ENCODE data around the gene GNAI2.

Gene GNAI2

GRCh38 chr3:50235716-50236483 is at the start of gene GNAI2:
GNAI2 (plus strand) TSS chr3:50236204; CDS start chr3:50236336, 132 bp downstream.
- DNase-seq = peak; percentile 96

GRCh38 chr3:50187750-50188149 is 48.3 kb upstream of the GNAI2 start:
- DNase-seq = no peak

- no peak for DNase-seq
Measured at GRCh38 chr3:50189274-50189673, 46.7 kb upstream of the GNAI2 start.

- DNase-seq = no peak
Measured at GRCh38 chr3:50189989-50190388, 46.0 kb upstream of the GNAI2 start.

- DNase-seq = no peak
Measured at GRCh38 chr3:50190936-50191660, 44.9 kb upstream of the GNAI2 start, which contains the start of gene GNAT1. GNAT1 (plus strand) TSS chr3:50191610; CDS start chr3:50191726, 116 bp downstream.

GRCh38 chr3:50192124-50192523 is 43.9 kb upstream of the GNAI2 start:
- no peak for DNase-seq

- DNase-seq = peak in 1 of 2 experiments; percentile 29
Measured at GRCh38 chr3:50192689-50193141, 43.3 kb upstream of the GNAI2 start.

- no peak for DNase-seq
Measured at GRCh38 chr3:50193286-50193685, 42.7 kb upstream of the GNAI2 start.

- DNase-seq = no peak
Measured at GRCh38 chr3:50193746-50194127, 42.3 kb upstream of the GNAI2 start.

GRCh38 chr3:50194128-50194902 is 41.7 kb upstream of the GNAI2 start:
- DNase-seq = no peak

GRCh38 chr3:50194903-50195500 is 41.0 kb upstream of the GNAI2 start:
- DNase-seq = no peak

GRCh38 chr3:50195501-50196252 is 40.3 kb upstream of the GNAI2 start:
- no peak for DNase-seq

GRCh38 chr3:50196253-50196801 is 39.7 kb upstream of the GNAI2 start:
- DNase-seq = no peak

GRCh38 chr3:50201573-50202315 is 34.3 kb upstream of the GNAI2 start:
- DNase-seq = no peak

GRCh38 chr3:50202353-50203112 is 33.5 kb upstream of the GNAI2 start:
- no peak for DNase-seq

GRCh38 chr3:50203113-50203808 is 32.7 kb upstream of the GNAI2 start:
- DNase-seq = no peak

- no peak for DNase-seq
Measured at GRCh38 chr3:50203809-50204803, 31.9 kb upstream of the GNAI2 start.

GRCh38 chr3:50204804-50205412 is 31.1 kb upstream of the GNAI2 start, which contains the start of gene SLC38A3:
SLC38A3 (plus strand) TSS chr3:50205271; CDS start chr3:50214200, 8,929 bp downstream.
- DNase-seq = no peak
